Ammon's horn (tissue), 1 donor: ENCODE results near the gene MLLT3.

Source experiments
- DNase-seq: peaks from one replicate; pipeline ENCODE4 v3.0.0-alpha.2; 2016; ENCODE audit warnings: low spot score

The MLLT3 gene

DNA sequence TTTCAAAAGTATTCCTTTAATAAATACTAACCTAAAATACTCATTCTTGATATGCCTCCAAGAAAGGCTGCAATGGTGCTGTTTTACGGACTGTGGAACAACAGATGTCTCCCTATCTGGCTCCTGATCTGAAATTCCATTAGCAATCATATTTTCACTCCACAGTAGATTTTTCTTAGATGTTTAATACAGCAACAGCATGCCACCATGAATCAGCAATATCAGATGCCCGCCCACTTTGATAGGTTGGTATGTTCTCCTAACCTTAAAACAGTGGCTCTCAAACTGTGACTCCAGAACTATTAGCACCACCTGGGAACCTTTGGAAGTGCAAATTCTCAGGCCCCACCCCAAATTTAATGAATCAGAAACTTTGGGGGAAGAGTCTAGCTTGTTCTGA lies 110.2 kb downstream of the MLLT3 start:
- peak; percentile 43 for DNase-seq

DNA sequence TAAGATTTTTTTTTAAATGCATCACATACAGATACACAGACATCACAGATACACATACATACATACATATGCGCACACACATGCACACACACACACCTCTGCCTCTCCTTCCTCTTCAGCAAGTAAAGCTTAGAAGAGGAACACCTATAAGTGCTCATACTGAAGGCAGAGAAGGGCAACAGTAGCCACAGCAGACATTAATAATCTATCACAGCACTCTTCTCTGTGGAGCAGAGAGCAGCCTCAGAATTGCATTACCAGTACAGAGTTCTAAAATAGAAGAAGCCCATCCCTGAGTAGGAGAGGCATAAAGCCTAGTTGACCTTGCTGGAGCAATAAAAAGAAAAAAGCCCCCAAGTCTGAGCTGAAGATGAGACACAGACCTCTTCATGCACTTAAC lies 110.6 kb downstream of the MLLT3 start:
- DNase-seq = no peak

DNA sequence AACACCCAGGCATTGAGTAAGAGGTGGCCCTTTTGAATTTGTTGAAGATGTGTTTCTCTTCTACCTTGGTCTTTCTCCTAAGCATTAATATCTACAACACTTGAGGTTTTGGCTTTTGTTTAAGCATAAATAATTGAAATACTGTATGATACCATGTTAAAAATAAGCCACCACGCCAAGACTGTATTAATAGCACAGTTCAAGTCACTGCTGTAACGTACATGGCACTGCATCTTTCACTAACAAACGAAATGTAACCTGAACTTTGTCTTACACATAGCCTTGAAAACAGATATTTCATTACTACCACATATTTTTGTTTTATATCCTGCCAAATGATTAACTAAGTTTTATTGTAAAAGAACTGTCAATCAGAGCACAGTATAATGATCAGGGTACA lies 112.8 kb downstream of the MLLT3 start:
- no peak for DNase-seq

DNA sequence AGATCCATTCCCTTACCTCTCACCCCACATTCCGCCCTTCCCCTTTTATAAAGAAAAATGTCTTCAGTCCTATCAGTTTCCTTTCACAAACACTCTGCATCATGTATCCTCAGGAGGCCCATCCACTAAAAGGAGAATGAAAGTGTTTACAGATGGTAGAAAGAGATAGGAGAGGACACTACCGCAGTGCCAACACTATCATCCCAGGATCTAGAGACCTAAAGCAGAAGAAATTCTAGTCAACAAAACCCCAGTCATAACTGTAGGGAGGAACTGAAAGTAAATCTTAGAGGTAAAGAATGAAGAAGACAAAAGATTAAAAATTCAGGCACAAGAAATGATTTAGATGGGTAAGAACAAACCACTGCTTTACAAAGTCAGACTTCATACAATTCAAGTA lies 114.1 kb downstream of the MLLT3 start:
- no peak for DNase-seq

DNA sequence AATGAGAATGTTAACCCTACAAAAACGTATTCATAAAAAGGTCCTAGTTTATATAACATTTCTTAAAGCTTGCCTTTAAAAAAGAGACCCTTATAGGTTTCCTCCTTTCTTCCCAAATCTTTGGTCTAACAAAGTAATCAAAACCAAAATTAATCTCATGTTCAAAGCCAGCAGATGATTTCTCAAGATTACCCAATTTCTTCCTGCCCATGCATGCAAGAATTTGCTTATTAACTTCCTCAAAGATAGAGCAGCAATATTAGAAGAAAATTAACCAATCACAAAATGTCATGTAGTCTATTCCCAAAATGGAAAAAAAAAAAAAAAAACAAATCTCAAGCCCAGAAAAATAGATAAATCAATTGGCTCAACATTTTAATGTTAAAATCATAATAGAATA lies 114.9 kb downstream of the MLLT3 start:
- DNase-seq = no peak

DNA sequence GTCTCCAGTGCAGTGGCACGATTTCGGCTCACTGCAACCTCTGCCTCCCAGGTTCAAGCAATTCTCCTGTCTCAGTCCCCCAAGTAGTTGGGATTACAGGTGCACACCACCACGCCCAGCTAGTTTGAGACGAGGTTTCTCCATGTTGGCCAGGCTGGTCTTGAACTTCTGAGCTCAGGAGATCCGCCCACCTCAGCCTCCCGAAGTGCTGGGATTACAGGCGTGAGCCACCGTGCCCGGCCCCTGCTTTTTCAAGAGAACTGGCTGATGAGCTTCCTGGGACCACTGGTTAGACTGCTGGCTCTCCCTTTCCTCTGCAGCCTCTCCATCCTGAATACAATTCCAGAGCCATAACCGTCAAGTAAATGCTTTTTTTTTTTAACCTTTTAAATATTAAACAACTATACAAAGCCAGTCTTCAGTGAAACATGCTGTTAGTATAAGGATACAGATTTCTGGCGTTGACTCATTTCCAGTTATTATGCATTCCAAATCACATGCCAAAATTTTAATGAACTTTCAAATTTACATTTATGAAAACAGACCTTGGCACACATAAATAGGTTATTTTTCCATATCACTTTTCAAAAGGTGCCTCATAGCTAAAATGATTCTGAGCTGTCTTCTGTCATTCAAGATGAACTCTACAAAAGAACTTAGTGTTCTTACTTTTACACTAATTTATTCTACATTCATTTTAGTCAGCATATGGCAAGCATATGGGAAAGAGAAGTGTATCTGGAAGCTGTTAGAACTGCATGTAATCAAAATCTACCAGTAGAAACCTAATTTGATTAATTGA lies 116.0 kb downstream of the MLLT3 start:
- DNase-seq = no peak

DNA sequence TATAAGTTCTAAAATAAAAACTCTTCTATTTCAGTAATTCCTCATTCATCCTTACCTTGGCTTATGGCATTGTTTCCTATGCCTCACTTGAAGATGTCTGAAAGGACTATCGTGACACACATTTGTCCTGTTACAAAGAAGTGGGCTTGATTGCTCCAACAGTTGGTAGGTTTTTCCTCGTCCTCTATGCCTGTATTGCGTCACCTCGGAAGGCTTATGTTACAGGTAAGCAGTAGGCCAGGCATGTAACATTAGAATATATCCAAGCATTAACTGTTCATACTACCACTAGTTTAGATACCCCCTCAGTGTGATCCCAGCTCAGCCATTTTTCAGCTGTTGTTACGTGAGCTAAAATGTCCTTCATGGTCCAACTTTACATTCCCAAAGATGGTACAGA lies 116.7 kb downstream of the MLLT3 start:
- no peak for DNase-seq

DNA sequence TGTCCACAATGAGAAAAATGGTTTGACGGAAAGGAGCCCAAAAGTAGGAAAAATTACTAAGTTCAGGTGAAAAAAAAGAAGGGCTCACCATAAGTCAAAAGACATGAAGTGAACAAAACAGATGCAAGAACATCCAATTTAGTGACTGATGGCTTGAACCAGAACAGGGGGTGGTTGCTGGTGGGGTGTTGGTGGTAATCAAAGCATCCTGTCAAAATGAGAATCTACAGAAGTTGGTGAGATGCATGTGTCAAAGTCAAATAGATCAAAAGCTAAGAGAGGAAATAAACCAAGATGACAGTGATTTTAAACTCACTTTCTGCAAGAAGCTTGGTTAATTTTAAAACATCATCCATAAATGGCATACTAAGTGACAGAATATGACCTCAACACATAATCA lies 117.4 kb downstream of the MLLT3 start:
- DNase-seq = no peak

DNA sequence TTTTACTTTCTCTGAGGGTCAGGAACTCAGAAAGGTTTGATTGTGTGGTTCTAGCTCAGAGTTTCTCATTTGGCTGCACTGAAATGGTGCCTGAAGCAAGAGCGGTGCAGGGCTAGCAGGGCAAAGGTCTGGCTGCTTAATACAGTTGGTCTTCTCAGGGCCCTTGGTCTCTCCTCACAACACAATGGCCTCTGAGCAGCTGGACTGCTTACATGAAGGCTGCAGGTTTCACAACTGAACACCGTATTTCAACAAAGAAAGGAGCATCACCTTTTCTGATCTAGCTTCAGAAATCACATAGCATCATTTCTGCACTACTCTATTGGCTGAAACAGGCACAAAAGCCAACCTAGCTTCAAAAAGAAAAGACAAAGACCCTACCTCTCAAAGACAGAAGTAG lies 122.2 kb downstream of the MLLT3 start:
- DNase-seq = no peak

DNA sequence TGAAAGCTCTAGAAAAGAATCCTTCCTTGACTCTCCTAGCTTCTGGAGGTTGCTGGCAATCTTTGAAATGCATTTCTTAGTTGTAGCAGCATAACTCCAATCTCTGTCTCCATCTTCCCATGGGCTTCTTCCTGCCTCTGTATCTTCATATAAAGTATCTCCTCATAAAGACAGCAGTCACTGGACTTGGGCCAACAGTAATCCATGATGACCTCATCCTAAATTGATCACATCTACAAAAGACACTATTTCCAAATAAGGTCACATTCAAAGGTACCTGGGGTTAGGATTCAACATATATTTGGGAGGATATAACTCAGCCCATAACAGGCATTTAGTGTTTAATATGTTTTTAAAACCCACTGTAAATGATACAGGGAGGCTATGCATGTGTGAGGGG lies 123.3 kb downstream of the MLLT3 start:
- no peak for DNase-seq

DNA sequence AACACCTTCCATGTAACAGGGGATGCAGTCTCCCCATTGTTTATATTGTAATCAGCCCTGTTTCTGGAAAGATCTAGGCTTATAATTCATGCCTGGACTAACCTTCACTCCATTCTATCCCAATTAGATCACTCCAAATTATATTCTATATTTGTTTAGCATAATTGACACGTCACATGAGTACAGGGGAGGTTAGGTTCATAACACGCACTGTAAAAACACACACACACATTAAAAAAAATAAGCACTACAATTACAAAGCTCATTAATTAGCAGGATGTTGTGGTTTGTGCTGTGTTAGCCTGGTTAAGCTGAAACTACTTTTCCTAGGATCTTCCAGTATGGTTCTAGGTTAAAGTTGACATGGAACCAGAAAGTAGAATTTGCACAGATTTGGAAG lies 126.0 kb downstream of the MLLT3 start:
- no peak for DNase-seq

DNA sequence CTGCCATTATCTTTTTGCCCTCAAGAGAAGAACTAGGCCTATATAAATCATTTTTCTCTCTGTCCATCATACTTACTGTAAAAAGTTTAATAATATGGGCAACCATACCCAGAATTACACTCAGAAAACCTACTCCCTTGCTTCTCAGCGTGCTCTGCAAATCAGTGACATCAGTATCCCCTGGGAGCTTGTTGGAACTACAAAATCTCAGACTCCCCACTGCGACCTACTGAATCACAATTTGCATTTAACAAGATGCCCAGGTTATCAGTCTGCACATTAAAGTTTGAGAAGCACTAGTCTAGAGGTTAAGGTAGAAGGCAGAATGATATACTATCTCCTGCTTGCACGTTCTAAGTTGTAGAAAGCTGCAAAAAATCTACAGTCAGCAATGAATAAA lies 127.2 kb downstream of the MLLT3 start:
- no peak for DNase-seq

DNA sequence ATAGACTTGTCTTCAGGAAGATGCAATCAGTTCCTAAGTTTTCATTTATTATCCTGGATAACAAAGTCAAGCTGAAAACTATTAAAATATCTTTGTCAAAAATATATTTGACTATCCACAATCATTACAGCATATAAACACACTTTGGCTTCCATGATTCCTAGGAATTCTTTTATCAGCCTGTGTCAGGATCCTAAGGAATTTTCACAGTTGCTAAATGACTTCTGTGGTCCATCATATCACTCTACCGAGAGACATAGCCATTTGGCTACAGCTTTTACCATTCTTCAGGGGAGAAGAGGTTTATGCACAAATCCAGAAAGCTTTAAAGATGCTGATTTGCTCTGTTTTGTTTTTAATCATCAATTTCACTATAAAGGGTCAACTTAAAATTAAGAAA lies 128.3 kb downstream of the MLLT3 start:
- DNase-seq = no peak

DNA sequence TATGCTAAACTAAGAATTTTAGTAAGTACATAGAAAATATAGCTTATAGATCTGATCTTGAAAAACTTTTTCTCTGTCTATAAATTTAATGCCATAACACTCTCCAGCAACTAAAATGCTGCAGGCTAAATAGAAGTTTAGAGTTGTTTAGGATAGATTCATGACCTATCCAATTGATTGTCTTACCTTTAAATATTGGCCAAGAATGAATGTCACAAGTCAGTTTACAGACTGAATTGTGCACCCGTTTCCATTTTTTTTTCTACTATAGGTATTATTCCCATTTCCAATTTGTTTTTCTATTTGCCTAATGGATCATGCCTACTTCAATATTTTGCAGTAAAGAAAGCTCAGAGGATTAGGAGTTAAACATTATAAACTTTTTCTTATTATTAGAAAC lies 129.5 kb downstream of the MLLT3 start:
- DNase-seq = no peak

DNA sequence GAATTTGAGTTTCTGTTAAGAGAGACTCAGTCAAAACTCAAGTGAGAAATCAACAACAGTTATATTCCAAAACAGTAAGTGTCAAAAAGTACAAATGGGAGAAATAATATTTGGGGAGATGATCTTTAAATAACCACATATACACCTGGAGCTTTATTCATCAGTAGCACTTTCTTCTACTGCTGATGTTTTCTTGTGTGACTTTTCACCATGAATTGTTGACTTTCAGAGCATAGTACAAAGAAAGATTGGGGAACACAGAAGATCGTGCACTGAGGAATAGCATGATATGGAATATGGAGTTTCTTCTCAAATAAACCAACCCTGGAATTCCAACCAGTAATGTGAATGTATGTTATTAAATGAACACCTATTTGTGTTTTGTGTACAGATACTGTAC lies 130.7 kb downstream of the MLLT3 start:
- DNase-seq = no peak

DNA sequence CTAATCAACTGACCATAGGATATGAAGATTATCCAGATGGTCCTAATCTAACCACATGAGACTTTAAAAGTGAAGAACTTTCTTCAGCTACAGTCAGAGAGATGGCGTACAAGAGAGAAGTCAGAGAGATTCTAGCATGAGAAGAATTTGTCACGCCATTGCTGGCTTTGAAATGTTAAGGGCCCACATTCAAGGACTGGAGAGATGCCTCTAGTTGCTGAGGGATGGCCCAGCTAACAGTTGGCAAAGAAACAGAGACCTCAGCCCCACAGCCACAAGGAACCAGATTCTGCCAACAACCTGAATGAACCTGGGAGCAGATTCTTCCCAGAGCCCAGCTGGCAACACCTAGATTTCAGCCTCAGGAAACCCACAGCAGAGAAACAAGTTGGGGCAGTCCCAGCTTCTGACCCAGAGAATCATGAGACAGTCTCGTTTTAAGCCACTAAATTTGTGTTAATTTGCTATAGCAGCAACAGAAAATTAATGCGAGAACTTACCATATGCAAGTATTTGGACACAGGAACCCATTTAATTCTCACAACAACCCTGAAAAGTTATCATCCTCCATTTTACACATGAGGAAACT lies 132.0 kb downstream of the MLLT3 start:
- no peak for DNase-seq

DNA sequence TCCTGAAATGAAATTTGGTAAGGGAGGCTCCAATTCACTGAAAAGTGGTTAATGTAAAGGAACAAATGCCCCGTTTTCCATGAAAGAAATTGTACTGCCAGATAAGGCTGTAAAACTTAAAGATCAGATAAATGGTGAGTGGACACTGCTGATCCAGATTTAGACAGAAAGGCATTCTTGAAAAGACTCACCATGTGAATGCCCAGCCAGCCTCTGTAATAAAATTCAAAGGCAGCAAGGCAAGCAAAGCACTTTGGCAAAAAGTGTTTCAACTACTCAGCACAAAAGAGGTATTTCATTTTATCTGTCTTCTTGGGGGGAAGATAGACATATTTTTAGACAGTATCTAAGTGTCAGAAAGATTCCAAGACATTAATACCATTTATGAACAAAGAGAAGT lies 133.6 kb downstream of the MLLT3 start:
- no peak for DNase-seq

DNA sequence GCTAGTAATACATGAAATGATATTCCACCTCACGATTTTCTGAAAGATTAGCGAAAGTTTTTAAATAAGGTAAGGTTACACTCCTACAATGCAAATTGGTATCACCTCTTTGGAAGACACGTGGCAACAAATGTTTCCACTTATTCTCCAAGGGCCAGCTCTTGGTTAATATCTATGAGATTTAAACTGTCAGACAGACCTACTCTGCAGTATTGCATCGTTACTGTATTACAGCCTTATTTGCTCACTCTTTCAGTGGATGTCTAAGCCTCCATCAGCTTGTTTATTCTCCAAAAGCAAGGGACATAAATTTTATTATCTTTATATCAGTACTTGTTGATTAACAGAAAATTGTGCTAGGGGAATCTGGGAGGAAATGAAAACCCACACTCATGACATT lies 135.7 kb downstream of the MLLT3 start:
- no peak for DNase-seq

DNA sequence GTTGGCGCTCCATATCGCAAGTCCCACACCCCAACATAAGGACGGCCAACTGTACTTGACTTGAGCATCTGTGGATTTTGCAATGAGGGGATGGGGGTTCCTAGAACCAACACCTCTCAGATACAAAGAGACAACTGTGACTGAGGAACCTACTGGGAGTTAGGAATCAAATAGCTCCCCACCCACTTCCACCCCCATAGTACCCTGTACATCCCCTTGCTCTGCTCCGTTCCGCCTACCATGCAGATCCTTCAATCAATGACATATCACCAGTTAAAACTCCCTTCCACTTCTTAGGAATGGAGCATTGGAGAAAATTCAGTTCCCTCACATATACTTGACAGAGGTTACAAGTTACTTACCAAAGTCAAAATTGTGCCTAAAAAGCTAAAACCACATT lies 140.9 kb downstream of the MLLT3 start:
- no peak for DNase-seq

DNA sequence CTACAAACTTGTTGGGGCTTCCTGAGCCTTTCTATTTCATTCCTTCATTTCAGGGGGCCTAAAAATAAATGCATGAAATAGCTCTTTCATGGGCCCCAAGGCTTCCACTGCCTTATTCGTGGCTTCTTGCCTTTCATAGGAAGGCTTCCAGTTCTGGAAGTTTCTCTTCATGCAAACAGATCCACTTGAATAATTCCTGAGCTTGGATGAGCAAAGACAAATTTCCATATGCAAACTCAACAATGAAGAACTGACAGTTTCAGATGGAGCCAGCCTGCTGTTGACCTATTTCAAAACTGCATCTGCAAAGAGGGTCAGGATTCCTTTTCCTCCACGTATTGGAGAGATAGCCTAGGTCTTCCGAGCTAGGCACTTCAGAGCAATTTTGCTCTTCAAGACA lies 142.1 kb downstream of the MLLT3 start:
- DNase-seq = no peak

DNA sequence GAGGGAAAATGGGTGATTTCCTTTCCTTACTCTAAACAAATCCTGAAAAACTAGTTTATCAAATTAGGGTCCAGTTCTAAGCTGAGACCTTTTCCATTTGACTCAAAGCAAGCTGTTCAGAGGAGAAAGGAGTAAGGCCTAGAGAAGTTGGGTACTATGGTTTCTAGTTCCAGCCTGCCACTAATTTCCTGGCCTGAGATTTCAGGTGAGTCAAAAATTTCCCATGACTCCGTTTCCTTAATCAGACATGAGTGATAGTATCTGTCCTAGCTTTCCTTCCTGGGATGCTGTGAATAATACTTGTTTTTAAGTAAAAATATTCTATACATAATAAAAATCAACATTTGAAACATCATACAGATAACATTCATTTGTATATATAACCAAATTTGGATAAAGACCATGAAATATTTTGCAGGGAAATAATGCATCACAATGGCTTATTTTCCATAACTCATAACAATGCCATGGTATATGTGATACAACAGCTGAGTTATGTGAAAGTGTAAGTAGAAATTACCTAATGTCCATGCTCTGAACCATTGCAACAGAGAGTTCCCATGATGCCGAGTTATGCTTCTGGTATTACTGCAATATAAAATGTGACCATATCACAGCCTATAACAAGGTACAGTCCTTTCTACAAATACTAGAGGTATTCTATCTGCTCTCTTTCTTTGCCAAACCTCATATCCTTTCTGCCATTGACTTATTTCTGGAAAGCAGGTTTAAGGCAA lies 142.7 kb downstream of the MLLT3 start:
- DNase-seq = no peak

DNA sequence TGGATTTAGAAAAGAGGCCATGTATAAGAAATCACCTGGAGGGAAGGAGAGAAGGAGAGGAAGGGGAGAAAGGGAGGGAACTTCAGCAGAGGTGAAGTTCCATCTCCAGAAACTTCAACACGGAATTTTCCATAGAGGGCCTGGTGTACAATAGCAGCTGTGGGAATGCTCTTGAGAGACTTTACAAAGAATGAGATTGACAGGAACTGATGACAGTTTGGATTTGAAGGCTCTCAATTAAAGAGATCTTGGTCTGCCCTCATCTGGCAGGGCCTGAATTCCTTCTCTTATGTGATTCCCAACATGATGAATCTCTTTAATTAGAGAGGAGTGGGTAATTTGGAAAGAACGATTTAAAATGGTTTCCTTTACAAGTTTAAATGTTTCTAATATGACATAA lies 143.5 kb downstream of the MLLT3 start:
- peak; percentile 21 for DNase-seq

DNA sequence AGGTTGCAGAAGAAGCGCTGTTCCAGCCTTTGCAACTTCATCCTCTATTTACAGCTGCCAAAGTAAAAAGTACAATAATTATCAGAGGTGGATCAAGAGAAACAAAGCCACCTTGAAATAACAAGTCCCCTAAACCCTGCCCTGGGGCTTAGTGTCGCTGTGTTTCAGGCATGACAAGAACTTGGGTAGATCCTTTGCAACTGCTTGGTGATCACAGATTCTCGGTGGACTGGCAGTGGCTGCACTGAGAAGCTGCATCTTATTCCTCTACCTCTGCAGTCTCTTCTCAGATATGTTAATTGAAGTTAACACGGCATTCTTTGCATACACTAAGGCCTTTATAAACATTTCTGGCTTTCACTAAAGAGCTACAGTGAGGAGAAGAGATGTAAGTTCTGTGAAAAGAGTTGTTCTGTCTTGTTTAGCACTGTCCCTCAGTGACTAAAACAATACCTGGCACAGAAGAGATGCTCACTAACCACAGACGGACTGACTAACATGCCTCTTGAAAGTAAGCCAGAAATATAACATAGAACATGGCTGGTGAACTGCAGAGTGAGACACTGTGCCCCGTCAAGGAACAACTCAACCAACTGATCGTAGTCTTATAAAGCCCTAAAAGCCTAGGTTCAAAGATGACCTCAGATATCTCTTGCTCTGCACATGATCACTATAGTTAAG lies 144.2 kb downstream of the MLLT3 start:
- DNase-seq = no peak
